ENCODE measurements around the gene PLXNA4. TPM values are rescaled to one million over a fixed set of nuclear protein-coding genes. Genes with fewer than 3 reads are reported as not detected.

The PLXNA4 gene
- total RNA-seq, 4 donors from 2014 or later = 5.1 to 7.0 (median 5.3) TPM

- WGBS, 2 donors = 67% methylated on average over 8 of the region's 8 CpGs
- TF ChIP-seq, protein P1, sequence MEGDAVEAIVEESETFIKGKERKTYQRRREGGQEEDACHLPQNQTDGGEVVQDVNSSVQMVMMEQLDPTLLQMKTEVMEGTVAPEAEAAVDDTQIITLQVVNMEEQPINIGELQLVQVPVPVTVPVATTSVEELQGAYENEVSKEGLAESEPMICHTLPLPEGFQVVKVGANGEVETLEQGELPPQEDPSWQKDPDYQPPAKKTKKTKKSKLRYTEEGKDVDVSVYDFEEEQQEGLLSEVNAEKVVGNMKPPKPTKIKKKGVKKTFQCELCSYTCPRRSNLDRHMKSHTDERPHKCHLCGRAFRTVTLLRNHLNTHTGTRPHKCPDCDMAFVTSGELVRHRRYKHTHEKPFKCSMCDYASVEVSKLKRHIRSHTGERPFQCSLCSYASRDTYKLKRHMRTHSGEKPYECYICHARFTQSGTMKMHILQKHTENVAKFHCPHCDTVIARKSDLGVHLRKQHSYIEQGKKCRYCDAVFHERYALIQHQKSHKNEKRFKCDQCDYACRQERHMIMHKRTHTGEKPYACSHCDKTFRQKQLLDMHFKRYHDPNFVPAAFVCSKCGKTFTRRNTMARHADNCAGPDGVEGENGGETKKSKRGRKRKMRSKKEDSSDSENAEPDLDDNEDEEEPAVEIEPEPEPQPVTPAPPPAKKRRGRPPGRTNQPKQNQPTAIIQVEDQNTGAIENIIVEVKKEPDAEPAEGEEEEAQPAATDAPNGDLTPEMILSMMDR (IDR thresholded peaks at IDR 0.05) = no peak
- no peak for TF ChIP-seq POLR2A (IDR thresholded peaks at IDR 0.05)
These were observed 414.3 kb downstream of the PLXNA4 start for GRCh38 chr7:132161976-132162375.

GRCh38 chr7:132161533-132161915 lies 414.7 kb downstream of the PLXNA4 start:
- intact Hi-C loops (cut with DNase I; ENCODE audit: low total_unique reads) = no loop called here
- TF ChIP-seq POLR2A (IDR thresholded peaks at IDR 0.05) = no peak
- TF ChIP-seq, protein P1 (IDR thresholded peaks at IDR 0.05) = no peak
- 87 to 95% methylated on average over 9 to 12 of the region's 12 CpGs for WGBS, 2 donors
- no peak for DNase-seq (ENCODE audit: low spot score in 2 of 2)
- no peak overlapping the region for H3K4me3 ChIP-seq (ENCODE audit: low read depth, poor library complexity, severe bottlenecking)

More at GRCh38 chr7:132161976-132162375, 414.3 kb downstream of the PLXNA4 start:
- intact Hi-C loops (cut with DNase I; ENCODE audit: low total_unique reads) = no loop called here
- no peak for DNase-seq (ENCODE audit: low spot score in 2 of 2)
- H3K4me3 ChIP-seq (ENCODE audit: low read depth, poor library complexity, severe bottlenecking) = no peak overlapping the region

DNA sequence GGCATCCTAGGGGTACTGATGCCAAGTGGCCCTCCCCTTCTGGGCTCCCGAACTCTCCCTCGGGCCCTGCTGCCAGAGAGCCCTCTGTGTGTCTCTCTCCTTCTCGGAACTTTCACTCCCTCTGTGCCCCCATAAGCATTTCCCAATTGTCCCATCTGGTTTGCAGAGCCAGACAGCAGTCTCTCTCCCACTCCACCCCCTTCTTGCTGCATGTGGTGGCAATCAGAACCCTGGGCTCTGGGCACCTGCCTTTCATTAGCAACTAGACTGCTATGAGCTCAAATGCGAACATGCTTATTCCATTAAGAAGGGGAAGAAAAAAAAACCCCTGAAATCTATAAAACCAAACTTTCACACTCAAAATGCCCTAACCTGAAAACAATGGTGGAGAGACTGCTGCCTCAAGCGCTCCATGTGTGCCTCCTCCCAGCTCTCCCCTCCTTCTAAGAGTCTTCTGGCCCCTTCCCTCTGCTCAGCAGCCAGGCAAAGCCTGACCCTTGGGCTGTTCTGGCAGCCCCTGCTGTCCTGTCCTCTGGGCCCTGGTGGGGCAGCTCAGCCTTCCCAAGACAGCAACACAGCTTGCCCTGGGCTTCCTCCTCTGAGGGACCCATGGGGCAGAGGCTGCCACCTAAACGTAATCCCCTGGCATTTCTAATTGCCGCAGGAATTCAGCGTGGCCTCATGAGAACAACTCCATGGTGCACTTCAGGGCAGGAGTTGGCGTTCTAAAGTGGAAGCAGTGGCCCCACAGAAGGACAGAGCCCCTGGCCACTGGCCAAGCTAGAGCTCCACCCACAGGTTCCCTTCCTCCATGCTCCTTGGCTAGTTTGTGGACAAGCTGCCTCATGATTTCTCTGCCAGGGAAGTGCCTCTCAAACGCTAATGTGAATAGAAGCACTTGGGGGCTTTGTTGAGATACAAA lies 415.4 kb downstream of the PLXNA4 start:
- DNase-seq (ENCODE audit: low spot score in 2 of 2) = no peak
- 42 to 59% methylated on average over 7 to 10 of the region's 10 CpGs for WGBS, 2 donors

GRCh38 chr7:132158841-132159240 lies 417.4 kb downstream of the PLXNA4 start:
- intact Hi-C loops (cut with DNase I; ENCODE audit: low total_unique reads) = no loop called here

More for the DNA sequence above, 415.4 kb downstream of the PLXNA4 start:
- H3K4me3 ChIP-seq (ENCODE audit: low read depth, poor library complexity, severe bottlenecking) = no peak overlapping the region
- TF ChIP-seq, protein P1 (IDR thresholded peaks at IDR 0.05) = no peak
- TF ChIP-seq POLR2A (IDR thresholded peaks at IDR 0.05) = no peak
- intact Hi-C loops (cut with DNase I; ENCODE audit: low total_unique reads) = no loop called here

GRCh38 chr7:132158166-132158565 lies 418.1 kb downstream of the PLXNA4 start:
- intact Hi-C loops (cut with DNase I; ENCODE audit: low total_unique reads) = no loop called here
- TF ChIP-seq, protein P1 (IDR thresholded peaks at IDR 0.05) = no peak
- no peak for TF ChIP-seq POLR2A (IDR thresholded peaks at IDR 0.05)
- H3K4me3 ChIP-seq (ENCODE audit: low read depth, poor library complexity, severe bottlenecking) = no peak overlapping the region
- WGBS, 2 donors = 79 to 84% methylated on average over 2 of the region's 2 CpGs
- DNase-seq (ENCODE audit: low spot score in 2 of 2) = no peak

More at GRCh38 chr7:132158841-132159240, 417.4 kb downstream of the PLXNA4 start:
- DNase-seq (ENCODE audit: low spot score in 2 of 2) = no peak
- H3K4me3 ChIP-seq (ENCODE audit: low read depth, poor library complexity, severe bottlenecking) = no peak overlapping the region
- WGBS, 2 donors = 94 to 98% methylated on average over 3 of the region's 3 CpGs
- TF ChIP-seq, protein P1 (IDR thresholded peaks at IDR 0.05) = no peak
- TF ChIP-seq POLR2A (IDR thresholded peaks at IDR 0.05) = no peak

Measured in lower leg skin (tissue), 4 donors.